ENCODE measurements around the gene PRRX2. TPM values are rescaled to one million over a fixed set of nuclear protein-coding genes. Genes with fewer than 3 reads are reported as not detected.

PRRX2 gene
- total RNA-seq, 4 donors from 2014 or later: 3.6 to 7.3 (median 4.0) TPM

- TF ChIP-seq CTCF (IDR thresholded peaks at IDR 0.05): no peak
- DNase-seq (ENCODE audit: low spot score) (no peak), ATAC-seq (ENCODE audit: low FRiP score) (no peak)
Measured at GRCh38 chr9:129720865-129721545, 55.6 kb downstream of the PRRX2 start.

GRCh38 chr9:129722913-129723312 is 57.5 kb downstream of the PRRX2 start:
- no peak for DNase-seq (ENCODE audit: low spot score)
- ATAC-seq (ENCODE audit: low FRiP score): no peak
- no peak for TF ChIP-seq CTCF (IDR thresholded peaks at IDR 0.05)

- DNase-seq (ENCODE audit: low spot score): no peak
- no peak for ATAC-seq (ENCODE audit: low FRiP score)
- TF ChIP-seq CTCF (IDR thresholded peaks at IDR 0.05): no peak
Measured at GRCh38 chr9:129724456-129725190, 59.2 kb downstream of the PRRX2 start.

- no peak for ATAC-seq (ENCODE audit: low FRiP score)
- no peak for TF ChIP-seq CTCF (IDR thresholded peaks at IDR 0.05)
- no peak for DNase-seq (ENCODE audit: low spot score)
Measured at GRCh38 chr9:129725795-129726251, 60.4 kb downstream of the PRRX2 start.

- peak in 1 of 3 donors; percentile 53 for TF ChIP-seq CTCF (IDR thresholded peaks at IDR 0.05)
- DNase-seq (ENCODE audit: low spot score) (peak; percentile 45), ATAC-seq (ENCODE audit: low FRiP score) (peak; percentile 86)
Measured at GRCh38 chr9:129726322-129727160, 61.1 kb downstream of the PRRX2 start.

GRCh38 chr9:129728744-129729143 is 63.3 kb downstream of the PRRX2 start:
- no peak for DNase-seq (ENCODE audit: low spot score)
- ATAC-seq (ENCODE audit: low FRiP score): no peak
- no peak for TF ChIP-seq CTCF (IDR thresholded peaks at IDR 0.05)
